ENCODE measurements around the gene RAD1.

Gene RAD1

GRCh38 chr5:34918025-34918424, 2.7 kb upstream of the RAD1 start:
- no peak overlapping the region for H3K4me3 ChIP-seq (ENCODE audit: low read depth, low read length)
- in situ Hi-C loops (cut with HindIII; ENCODE audit: low sequenced_read_pairs): no loop called here
- no peak for TF ChIP-seq CTCF (IDR thresholded peaks at IDR 0.05; ENCODE audit: low read depth, low read length)
- no peak for DNase-seq (ENCODE audit: low read depth, low spot score)

- in situ Hi-C loops (cut with HindIII; ENCODE audit: low sequenced_read_pairs): no loop called here
- TF ChIP-seq CTCF (IDR thresholded peaks at IDR 0.05; ENCODE audit: low read depth, low read length): no peak
- no peak for DNase-seq (ENCODE audit: low read depth, low spot score)
- peak overlapping the region; percentile 97 for H3K4me3 ChIP-seq (ENCODE audit: low read depth, low read length)
These were observed 1.2 kb upstream of the RAD1 start for GRCh38 chr5:34916518-34916917.

- in situ Hi-C loops (cut with HindIII; ENCODE audit: low sequenced_read_pairs): no loop called here
- no peak for TF ChIP-seq CTCF (IDR thresholded peaks at IDR 0.05; ENCODE audit: low read depth, low read length)
- peak overlapping the region; percentile 97 for H3K4me3 ChIP-seq (ENCODE audit: low read depth, low read length)
- DNase-seq (ENCODE audit: low read depth, low spot score): no peak
These were observed 520 bp upstream of the RAD1 start for GRCh38 chr5:34915856-34916192.

- H3K4me3 ChIP-seq (ENCODE audit: low read depth, low read length): peak overlapping the region; percentile 97
- no peak for TF ChIP-seq CTCF (IDR thresholded peaks at IDR 0.05; ENCODE audit: low read depth, low read length)
- in situ Hi-C loops (cut with HindIII; ENCODE audit: low sequenced_read_pairs): no loop called here
- DNase-seq (ENCODE audit: low read depth, low spot score): no peak
These were observed 599 bp downstream of the RAD1 start for GRCh38 chr5:34914671-34915138.

- H3K4me3 ChIP-seq (ENCODE audit: low read depth, low read length): no peak overlapping the region
- no peak for DNase-seq (ENCODE audit: low read depth, low spot score)
- in situ Hi-C loops (cut with HindIII; ENCODE audit: low sequenced_read_pairs): no loop called here
- TF ChIP-seq CTCF (IDR thresholded peaks at IDR 0.05; ENCODE audit: low read depth, low read length): no peak
These were observed 2.2 kb downstream of the RAD1 start for GRCh38 chr5:34913072-34913471.

- peak; percentile 23 for DNase-seq (ENCODE audit: low read depth, low spot score)
- H3K4me3 ChIP-seq (ENCODE audit: low read depth, low read length): no peak overlapping the region
- peak; percentile 50 for TF ChIP-seq CTCF (IDR thresholded peaks at IDR 0.05; ENCODE audit: low read depth, low read length)
- in situ Hi-C loops (cut with HindIII; ENCODE audit: low sequenced_read_pairs): no loop called here
These were observed 9.7 kb downstream of the RAD1 start for GRCh38 chr5:34905564-34905963.

DNA sequence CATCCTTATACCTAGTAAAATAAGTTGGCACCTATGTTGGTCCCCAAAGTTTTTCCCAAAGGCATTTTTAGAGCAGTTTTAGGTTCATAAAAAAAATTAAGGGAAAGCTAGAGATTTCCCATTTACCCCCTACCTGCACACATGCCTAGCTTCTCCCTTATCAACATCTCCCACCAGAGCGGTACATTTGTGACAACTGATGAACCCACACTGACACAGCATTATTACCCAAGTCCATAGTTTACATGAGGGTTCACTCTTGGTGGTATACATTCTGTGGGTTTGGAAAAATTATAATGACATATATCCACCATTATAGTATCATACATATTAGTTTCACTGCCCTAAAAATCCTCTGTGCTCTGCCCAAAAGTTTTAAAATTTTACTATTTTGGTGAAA, 12.0 kb downstream of the RAD1 start:
- no peak overlapping the region for H3K4me3 ChIP-seq (ENCODE audit: low read depth, low read length)
- no peak for DNase-seq (ENCODE audit: low read depth, low spot score)
- TF ChIP-seq CTCF (IDR thresholded peaks at IDR 0.05; ENCODE audit: low read depth, low read length): no peak
- in situ Hi-C loops (cut with HindIII; ENCODE audit: low sequenced_read_pairs): no loop called here

Measured in astrocyte of the spinal cord (primary cell).